ENCODE measurements around the gene CACNA1F.

Gene CACNA1F

DNA sequence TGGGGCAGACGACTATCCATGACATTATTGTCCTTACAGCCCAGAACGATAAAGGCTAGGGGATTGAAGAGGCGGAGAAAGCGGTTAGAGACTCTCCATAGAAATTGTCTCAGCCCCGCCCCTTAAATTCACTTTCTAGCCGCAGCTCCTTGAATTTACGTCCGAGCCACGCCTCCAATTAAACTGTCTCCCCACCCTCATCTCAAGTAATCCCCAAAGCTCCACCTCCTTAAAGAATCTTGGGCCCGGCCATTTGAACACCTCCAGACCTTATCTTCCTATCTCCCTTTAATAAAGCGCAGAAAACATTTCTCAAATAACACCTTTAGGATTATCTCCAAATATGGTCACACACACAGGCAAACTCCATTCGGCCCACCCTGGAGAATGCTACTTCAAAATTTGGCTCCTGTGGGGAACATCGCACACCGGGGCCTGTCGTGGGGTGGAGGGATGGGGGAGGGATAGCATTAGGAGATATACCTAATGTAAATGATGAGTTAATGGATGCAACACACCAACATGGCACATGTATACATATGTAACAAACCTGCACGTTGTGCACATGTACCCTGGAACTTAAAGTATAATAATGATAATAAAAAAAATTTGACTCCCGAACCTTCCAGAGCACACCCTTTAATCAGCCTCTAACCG is 77.8 kb downstream of the CACNA1F start:
- peak; percentile 34 for ATAC-seq
- TF ChIP-seq ZFP30 (CRISPR knock-in tag; IDR thresholded peaks at IDR 0.05) = no peak
- no peak for TF ChIP-seq ARNTL (CRISPR knock-in tag; IDR thresholded peaks at IDR 0.05; ENCODE audit: borderline replicate concordance, low read depth)
- no peak for TF ChIP-seq ZNF565 (CRISPR knock-in tag; conservative IDR thresholded peaks at IDR 0.05; ENCODE audit: low read depth)

Measured in SK-N-SH treated with all-trans-retinoic acid at 6 μM for 48 hours (cell line).